Body of pancreas (tissue), 4 donors: ENCODE results near the gene PHACTR3. TPM values are rescaled to one million over a fixed set of nuclear protein-coding genes. Genes with fewer than 3 reads are reported as not detected.
"Not testable (repeated sequence)": the region's sequence is repeated elsewhere in the genome, so short reads cannot be mapped to it uniquely, and the experiment has no call there.

ENCODE experiments used
- ATAC-seq: fragments of 150-250 bp; one replicate; pipeline ENCODE4 v1.9.1; 2016
- DNase-seq, 4 donors: peaks; one replicate each; pipeline ENCODE4 v3.0.0-alpha.2; 2019
- H3K27ac ChIP-seq, 4 donors: fragments of 200-600 bp; sonication (generic); 1 replicate in 3 of 4; 2 replicates in 1 of 4; pipeline versions ENCODE4 v1.5.1 to v1.6.1; 2016 to 2019; ENCODE audit warnings: mild to moderate bottlenecking in 1 of 4, mixed read lengths in 1 of 4, moderate library complexity in 1 of 4
- H3K27me3 ChIP-seq, 2 donors: fragments of 200-600 bp; sonication (generic); one replicate each; pipeline ENCODE4 v1.6.0; 2016; ENCODE audit warnings: mild to moderate bottlenecking in 1 of 2
- H3K36me3 ChIP-seq, 2 donors: fragments of 200-600 bp; sonication (generic); replicated peaks in 1 of 2; 2 replicates each; pipeline ENCODE4 v1.5.1; 2016; ENCODE audit warnings: low read depth in 2 of 2; ENCODE audit not compliant: insufficient read depth in 1 of 2
- H3K4me1 ChIP-seq: fragments of 200-600 bp; sonication (generic); one replicate; pipeline ENCODE4 v1.6.0; 2016
- H3K4me3 ChIP-seq, 2 donors: fragments of 200-600 bp; sonication (generic); 1 replicate in 1 of 2; 2 replicates in 1 of 2; pipeline ENCODE4 v1.5.1; 2016 to 2019
- H3K9me3 ChIP-seq, 3 donors: fragments of 200-600 bp; sonication (generic); 1 replicate in 2 of 3; 2 replicates in 1 of 3; pipeline ENCODE4 v1.5.1; 2016
- CTCF ChIP-seq, 7 experiments: fragments of 450-650 bp in 4 of 7; fragments of 200-600 bp in 3 of 7; sonication (generic) in 3 of 7; IDR thresholded peaks; one replicate each; pipeline ENCODE4 v1.5.1; 2016 to 2019; ENCODE audit warnings: antibody characterized with exemption in 7 of 7
- POLR2A ChIP-seq, 3 donors: fragments of 450-650 bp; IDR thresholded peaks; one replicate each; pipeline ENCODE4 v1.6.1; 2016; ENCODE audit warnings: antibody characterized with exemption in 3 of 3, mild to moderate bottlenecking in 2 of 3
- WGBS, 2 donors: methylation state at CpG; one replicate each; pipeline ENCODE4 v1.1.5; 2017; 5-methylcytosine and 5-hydroxymethylcytosine counted together
- intact Hi-C: fragments of 100-400 bp; cut with DNase I; formaldehyde crosslinking; loops from one replicate; pipeline ENCODE4 v1.15.1; 2023
- total RNA-seq, 2 donors: library from RNA; depleted of rRNA; stranded (reverse); fragments of >200 nt; gene quantifications; one replicate each; pipeline ENCODE4 v1.1.0, GENCODE V29; 2016

The PHACTR3 gene
- under 1 TPM; 0.52 to 0.66 TPM for total RNA-seq

GRCh38 chr20:59603781-59604541 is at the start of gene PHACTR3:
Gene PHACTR3, plus strand, starts transcription at chr20:59604540. Its CDS starts 475 bp downstream, at chr20:59605015.
- no peak within 1 kb of the TSS for H3K4me3 ChIP-seq
- no peak for ATAC-seq
- WGBS, 2 donors = 4% methylated on average over 18 to 38 of the region's 40 CpGs

GRCh38 chr20:59557733-59558529 is 46.4 kb upstream of the PHACTR3 start:
- ATAC-seq, H3K4me1 ChIP-seq, H3K9me3 ChIP-seq, H3K27ac ChIP-seq, H3K27me3 ChIP-seq, DNase-seq, H3K36me3 ChIP-seq, H3K4me3 ChIP-seq, intact Hi-C loops: not testable (repeated sequence)
- 83 to 84% methylated on average over 22 to 25 of the region's 26 CpGs for WGBS, 2 donors

More at GRCh38 chr20:59603781-59604541, at the start of gene PHACTR3:
- TF ChIP-seq POLR2A (IDR thresholded peaks at IDR 0.05) (no peak), CTCF (IDR thresholded peaks at IDR 0.05) (no peak)
- Histone ChIP-seq H3K27me3 (no peaks in the 10 kb centered on the region), H3K36me3 (no peaks in the 10 kb centered on the region), H3K9me3 (no peaks in the 10 kb centered on the region), H3K4me1 (peaks cover 8% of the 10 kb centered on the region), H3K27ac (no peak within 1 kb of the TSS)
- intact Hi-C loops = no loop called here
- DNase-seq = no peak

- intact Hi-C loops = no loop called here
- no peaks in the 10 kb centered on the region for H3K9me3 ChIP-seq
- TF ChIP-seq POLR2A (IDR thresholded peaks at IDR 0.05) (no peak), CTCF (IDR thresholded peaks at IDR 0.05) (no peak)
- WGBS, 2 donors = 84% methylated on average over 13 to 14 of the region's 14 CpGs
- H3K27ac ChIP-seq = no peak overlapping the region
- H3K36me3 ChIP-seq = no peaks in the 10 kb centered on the region
- no peak overlapping the region for H3K4me3 ChIP-seq
- no peaks in the 10 kb centered on the region for H3K4me1 ChIP-seq
- no peak for ATAC-seq
- no peaks in the 10 kb centered on the region for H3K27me3 ChIP-seq
- no peak for DNase-seq
Observed at GRCh38 chr20:59559024-59559817, 45.1 kb upstream of the PHACTR3 start.

GRCh38 chr20:59559863-59560262 is 44.5 kb upstream of the PHACTR3 start:
- intact Hi-C loops = no loop called here
- no peaks in the 10 kb centered on the region for H3K9me3 ChIP-seq
- 81 to 82% methylated on average over 7 of the region's 7 CpGs for WGBS, 2 donors
- H3K27ac ChIP-seq = no peak overlapping the region
- TF ChIP-seq CTCF (IDR thresholded peaks at IDR 0.05) (no peak), POLR2A (IDR thresholded peaks at IDR 0.05) (no peak)
- no peaks in the 10 kb centered on the region for H3K4me1 ChIP-seq
- ATAC-seq (no peak), DNase-seq (no peak)
- H3K4me3 ChIP-seq = no peak overlapping the region
- no peaks in the 10 kb centered on the region for H3K36me3 ChIP-seq
- H3K27me3 ChIP-seq = no peaks in the 10 kb centered on the region
